HL-60 (cell line): Measurements from ENCODE around the gene RTF2.

Source experiments
- CTCF ChIP-seq: IDR thresholded peaks from one replicate; pipeline ENCODE4 v1.5.1; 2011; ENCODE audit warnings: low read length, control low read depth, inconsistent platforms; ENCODE audit not compliant: insufficient read depth
- POLR2AphosphoS5 ChIP-seq: IDR thresholded peaks from 2 replicates; pipeline ENCODE4 v1.6.1; 2012; ENCODE audit warnings: low read depth
- REST ChIP-seq: IDR thresholded peaks from 2 replicates; pipeline ENCODE4 v1.6.1; 2012; ENCODE audit warnings: low read depth; ENCODE audit not compliant: insufficient replicate concordance

- TF ChIP-seq CTCF, result no peak
- no peak for TF ChIP-seq POLR2AphosphoS5
- TF ChIP-seq REST, result no peak
These were observed 48.4 kb upstream of the RTF2 start for GRCh38 chr20:56420028-56420427.
